GM21529 (cell line): ENCODE results near the gene OSBP2.

Experiments
- ATAC-seq: cut with Tn5 transposase; IDR thresholded peaks from one replicate; pipeline ENCODE4 v1.9.1; 2021; ENCODE audit not compliant: unreplicated experiment

OSBP2 gene

GRCh38 chr22:30879415-30879797, 184.7 kb downstream of the OSBP2 start:
- no peak for ATAC-seq

GRCh38 chr22:30880181-30880601, 185.5 kb downstream of the OSBP2 start:
- no peak for ATAC-seq

- ATAC-seq, result no peak
Observed at GRCh38 chr22:30880847-30881246, 186.2 kb downstream of the OSBP2 start.

DNA sequence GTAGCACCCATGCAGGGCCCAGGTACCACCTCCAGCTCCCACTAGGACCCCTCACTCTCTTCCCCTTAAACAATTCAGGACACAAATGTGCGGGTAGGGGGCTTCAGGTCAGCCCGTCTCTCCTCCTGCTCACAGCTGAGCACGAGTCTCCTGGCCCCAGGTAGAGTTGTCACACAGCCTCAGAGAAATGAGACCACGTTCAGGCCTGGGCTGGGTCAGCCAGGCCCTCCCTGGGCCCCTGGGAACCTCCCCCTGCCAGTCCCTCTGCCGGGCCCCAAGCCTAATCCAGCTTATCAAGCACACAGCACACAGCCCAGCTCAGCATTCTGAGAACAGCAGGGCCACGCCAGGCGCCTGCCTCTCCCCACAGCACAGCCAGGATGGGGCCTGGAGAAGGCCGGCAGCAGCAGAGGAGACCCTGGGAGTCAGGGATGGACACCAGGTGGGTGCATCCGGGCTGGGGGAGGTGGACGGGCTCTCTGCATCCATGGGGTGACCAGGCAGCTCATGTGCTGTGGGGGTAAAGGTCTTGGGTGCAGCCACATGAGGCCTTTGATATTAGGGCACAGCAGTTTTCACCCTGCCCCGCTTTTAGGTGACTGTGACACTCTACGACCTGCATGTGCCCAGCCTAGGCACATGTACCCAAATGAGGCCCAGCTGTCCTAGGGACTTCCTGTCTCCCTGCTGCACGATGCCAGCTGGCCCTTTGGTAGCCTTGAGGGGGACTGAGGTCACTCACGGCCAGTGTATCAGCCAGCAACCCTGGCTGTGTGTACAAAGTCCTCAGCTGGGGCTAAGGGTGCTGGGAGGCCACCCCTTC, 186.9 kb downstream of the OSBP2 start:
- ATAC-seq, result no peak

DNA sequence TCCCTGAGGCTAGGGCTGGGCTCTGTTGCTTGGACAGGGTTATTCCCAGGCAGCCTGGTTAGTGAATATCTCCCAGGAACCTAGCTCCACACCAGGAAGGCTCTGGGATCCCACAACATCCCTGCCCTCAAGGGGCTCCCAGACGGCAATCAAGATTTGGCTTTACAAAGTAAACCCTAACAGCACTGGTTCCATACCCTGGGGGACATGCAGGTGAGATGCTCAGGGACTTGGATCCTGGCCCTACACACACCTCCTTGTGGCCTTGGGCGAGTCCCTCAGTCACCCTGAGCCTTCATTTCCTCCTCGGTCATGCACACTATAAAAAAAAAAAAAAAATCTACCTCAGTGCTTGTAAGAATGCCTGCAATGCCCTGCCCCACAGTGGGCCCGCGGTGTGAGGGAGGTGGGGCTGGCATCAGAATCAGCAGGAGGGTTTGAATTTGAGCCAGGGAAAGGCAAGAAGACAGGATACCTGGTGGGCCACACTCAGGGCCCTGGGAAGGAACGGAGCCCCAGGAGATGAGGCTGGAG, 187.6 kb downstream of the OSBP2 start:
- no peak for ATAC-seq

GRCh38 chr22:30882974-30883533, 188.4 kb downstream of the OSBP2 start:
- no peak for ATAC-seq

GRCh38 chr22:30883586-30884145, 189.0 kb downstream of the OSBP2 start:
- ATAC-seq, result no peak

GRCh38 chr22:30884211-30885000, 189.7 kb downstream of the OSBP2 start:
- ATAC-seq, result no peak

- no peak for ATAC-seq
Observed at GRCh38 chr22:30885001-30885366, 190.3 kb downstream of the OSBP2 start.

DNA sequence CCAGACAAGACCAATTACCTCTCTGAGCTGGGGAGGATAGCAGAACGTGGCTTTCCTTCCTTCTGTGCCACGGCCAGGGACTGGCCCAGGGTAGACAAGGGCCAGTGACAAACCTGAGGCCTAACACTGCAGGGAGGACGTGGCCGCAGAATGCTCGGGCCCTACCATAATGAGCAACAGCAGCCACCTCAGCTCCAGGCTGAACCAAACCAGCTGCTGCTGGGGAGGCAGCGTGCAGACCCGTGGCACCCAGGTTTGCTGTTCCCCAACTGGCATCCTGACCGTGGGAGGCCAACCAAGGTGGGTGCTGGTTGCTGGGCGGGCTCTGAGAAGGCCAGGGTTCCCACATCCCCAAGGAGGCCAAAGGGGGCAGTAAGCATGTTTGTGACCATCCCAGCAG, 190.9 kb downstream of the OSBP2 start:
- ATAC-seq, result no peak

DNA sequence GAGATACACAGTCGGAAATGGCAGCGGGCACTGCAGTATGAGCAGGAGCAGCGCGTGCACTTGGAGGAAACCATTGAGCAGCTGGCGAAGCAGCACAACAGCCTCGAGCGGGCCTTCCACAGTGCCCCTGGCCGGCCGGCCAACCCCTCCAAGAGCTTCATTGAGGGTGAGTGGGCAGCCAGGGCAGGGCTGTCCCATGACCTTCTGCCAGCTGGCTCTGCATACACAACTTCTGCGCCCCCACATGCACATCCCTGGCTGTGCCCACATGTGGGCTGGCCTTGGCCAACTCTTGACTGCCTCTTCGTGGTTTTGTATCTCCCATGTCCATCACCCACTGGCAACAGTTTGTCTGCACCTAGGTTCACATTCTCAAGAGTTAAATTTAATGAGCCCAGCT, 192.8 kb downstream of the OSBP2 start:
- ATAC-seq, result no peak

GRCh38 chr22:30887861-30888260, 193.2 kb downstream of the OSBP2 start:
- ATAC-seq, result no peak

GRCh38 chr22:30889268-30889995, 194.8 kb downstream of the OSBP2 start:
- no peak for ATAC-seq

GRCh38 chr22:30889996-30890480, 195.4 kb downstream of the OSBP2 start:
- no peak for ATAC-seq

- no peak for ATAC-seq
Observed at GRCh38 chr22:30890686-30891442, 196.2 kb downstream of the OSBP2 start.

- no peak for ATAC-seq
Observed at GRCh38 chr22:30891443-30891755, 196.7 kb downstream of the OSBP2 start.

DNA sequence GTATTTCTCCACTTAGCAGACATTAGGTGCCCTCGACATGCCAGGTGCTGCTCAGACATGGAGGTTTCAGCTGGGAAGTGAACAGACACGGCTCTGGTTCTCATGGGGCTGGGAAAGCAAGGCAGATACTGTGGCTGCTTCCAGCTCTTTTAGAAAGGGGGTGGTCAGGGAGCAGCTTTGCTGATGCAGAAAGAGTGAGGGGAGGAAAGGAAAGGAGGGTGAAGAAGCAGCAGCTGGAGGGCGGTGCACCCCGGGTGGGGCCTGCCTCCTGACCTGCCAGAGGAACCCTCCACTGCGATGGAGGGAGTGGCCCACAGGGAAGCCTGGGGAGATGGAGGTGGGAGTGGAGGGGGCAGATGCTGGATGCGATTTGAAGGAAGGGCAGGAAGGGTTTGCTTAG, 197.1 kb downstream of the OSBP2 start:
- no peak for ATAC-seq

GRCh38 chr22:30892286-30892685, 197.6 kb downstream of the OSBP2 start:
- no peak for ATAC-seq

DNA sequence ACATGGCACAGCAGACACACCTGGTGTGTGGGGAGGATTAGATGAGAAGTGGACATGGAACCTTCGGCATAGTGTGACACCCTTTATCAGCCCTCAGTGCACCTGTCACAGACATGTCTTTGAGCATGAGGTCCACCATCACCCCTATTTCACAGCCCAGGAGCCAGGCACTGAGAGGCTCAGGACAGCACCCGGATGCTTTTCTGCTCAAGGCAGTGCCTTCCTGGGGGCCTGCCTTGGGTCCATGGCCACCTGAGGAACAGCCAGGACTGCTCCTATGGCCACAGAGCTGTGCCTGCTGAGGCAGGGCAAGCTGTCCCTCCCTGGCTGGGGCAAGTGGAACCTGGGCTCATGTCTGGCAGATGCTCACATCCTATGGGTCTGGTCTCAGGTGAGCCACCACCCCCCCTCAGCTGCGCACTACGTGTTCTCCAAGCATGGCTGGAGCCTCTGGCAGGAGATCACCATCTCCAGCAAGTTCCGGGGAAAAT, 198.1 kb downstream of the OSBP2 start:
- ATAC-seq, result no peak
